CD14-positive monocyte (primary cell): ENCODE results near the gene NATD1. TPM values are rescaled to one million over a fixed set of nuclear protein-coding genes. Genes with fewer than 3 reads are reported as not detected.

Experiments
- DNase-seq, 3 donors: peaks; one replicate each; pipeline ENCODE4 v3.0.0-alpha.2; 2011 to 2022
- H2AFZ ChIP-seq: 2 replicates; pipeline ENCODE4 v1.6.0; 2012; ENCODE audit warnings: mild to moderate bottlenecking, low read depth, low read length, inconsistent platforms; ENCODE audit not compliant: insufficient read depth, poor library complexity, severe bottlenecking
- H3K27ac ChIP-seq, 2 donors: 1 replicate in 1 of 2; 2 replicates in 1 of 2; pipeline ENCODE4 v1.5.1; 2012 to 2013; ENCODE audit warnings: low read length in 2 of 2, control low read depth in 1 of 2, inconsistent platforms in 1 of 2, low read depth in 1 of 2, mild to moderate bottlenecking in 1 of 2
- H3K27me3 ChIP-seq, 2 donors: one replicate each; pipeline versions ENCODE4 v1.6.0 to v1.6.1; 2011 to 2013; ENCODE audit warnings: low read length in 2 of 2; ENCODE audit not compliant: control insufficient read depth in 2 of 2, insufficient read depth in 2 of 2
- H3K36me3 ChIP-seq, 2 donors: replicated peaks in 1 of 2; 1 replicate in 1 of 2; 2 replicates in 1 of 2; pipeline versions ENCODE4 v1.5.1 to v1.6.1; 2012 to 2013; ENCODE audit warnings: low read length in 2 of 2, control low read depth in 1 of 2, inconsistent platforms in 1 of 2, mild to moderate bottlenecking in 1 of 2; ENCODE audit not compliant: insufficient read depth in 2 of 2, control insufficient read depth in 1 of 2
- H3K4me1 ChIP-seq, 2 donors: 1 replicate in 1 of 2; 2 replicates in 1 of 2; pipeline versions ENCODE4 v1.5.1 to v1.6.1; 2012 to 2013; ENCODE audit warnings: low read length in 2 of 2, control low read depth in 1 of 2, inconsistent platforms in 1 of 2, mild to moderate bottlenecking in 1 of 2, moderate library complexity in 1 of 2; ENCODE audit not compliant: insufficient read depth in 2 of 2, control insufficient read depth in 1 of 2
- H3K4me2 ChIP-seq: replicated peaks from 2 replicates; pipeline ENCODE3; 2012; ENCODE audit warnings: low read length, moderate library complexity, mild to moderate bottlenecking; ENCODE audit not compliant: poor library complexity, severe bottlenecking; ENCODE audit errors: extremely low read depth
- H3K4me3 ChIP-seq, 3 experiments: fragments of 200-600 bp in 1 of 3; sonication (generic) in 1 of 3; replicated peaks in 1 of 3; 1 replicate in 2 of 3; 2 replicates in 1 of 3; pipeline ENCODE4 v1.5.1; 2011 to 2013; ENCODE audit warnings: low read length in 3 of 3, mild to moderate bottlenecking in 3 of 3, control low read depth in 2 of 3, low read depth in 2 of 3, inconsistent platforms in 1 of 3, moderate library complexity in 1 of 3
- H3K79me2 ChIP-seq: 2 replicates; pipeline ENCODE4 v1.6.0; 2012; ENCODE audit warnings: mild to moderate bottlenecking, control low read depth, inconsistent platforms, low read length, moderate library complexity; ENCODE audit not compliant: insufficient read depth
- H3K9ac ChIP-seq: 2 replicates; pipeline ENCODE4 v1.6.0; 2017; ENCODE audit warnings: low read length, mild to moderate bottlenecking; ENCODE audit not compliant: insufficient read depth, poor library complexity, severe bottlenecking
- H3K9me3 ChIP-seq, 2 donors: replicated peaks in 1 of 2; 1 replicate in 1 of 2; 2 replicates in 1 of 2; pipeline versions ENCODE4 v1.5.1 to v1.6.1; 2012 to 2013; ENCODE audit warnings: low read length in 2 of 2, control low read depth in 1 of 2; ENCODE audit not compliant: control insufficient read depth in 1 of 2, insufficient read depth in 1 of 2
- H4K20me1 ChIP-seq: 2 replicates; pipeline ENCODE4 v1.6.0; 2012; ENCODE audit warnings: mild to moderate bottlenecking, low read length, control low read depth, moderate library complexity; ENCODE audit not compliant: insufficient read depth
- H3K27ac Mint-ChIP-seq, 7 donors: one replicate each; pipeline ENCODE4 v1.8.0; 2020; ENCODE audit warnings: mild to moderate bottlenecking in 7 of 7, mixed read lengths in 7 of 7, moderate library complexity in 6 of 7, inconsistent platforms in 2 of 7
- H3K27me3 Mint-ChIP-seq, 3 donors: one replicate each; pipeline ENCODE4 v1.8.0; 2021 to 2022; ENCODE audit warnings: low read depth in 3 of 3, mild to moderate bottlenecking in 3 of 3, mixed read lengths in 3 of 3, moderate library complexity in 3 of 3, inconsistent platforms in 1 of 3
- H3K36me3 Mint-ChIP-seq, 2 donors: one replicate each; pipeline ENCODE4 v1.8.0; 2020; ENCODE audit warnings: mixed read lengths in 2 of 2, inconsistent platforms in 1 of 2, mild to moderate bottlenecking in 1 of 2
- H3K4me1 Mint-ChIP-seq: one replicate; pipeline ENCODE4 v1.8.0; 2020; ENCODE audit warnings: mild to moderate bottlenecking, mixed read lengths
- H3K4me3 Mint-ChIP-seq, 2 donors: one replicate each; pipeline ENCODE4 v1.8.0; 2020; ENCODE audit warnings: mild to moderate bottlenecking in 2 of 2, mixed read lengths in 2 of 2, moderate library complexity in 1 of 2
- H3K9me3 Mint-ChIP-seq, 7 donors: one replicate each; pipeline ENCODE4 v1.8.0; 2020 to 2022; ENCODE audit warnings: mixed read lengths in 7 of 7, mild to moderate bottlenecking in 6 of 7, moderate library complexity in 6 of 7, inconsistent platforms in 2 of 7
- WGBS: methylation state at CpG from one replicate; pipeline ENCODE4 v1.1.5; 2013; ENCODE audit warnings: missing lambda C conversion rate; ENCODE audit not compliant: insufficient coverage; 5-methylcytosine and 5-hydroxymethylcytosine counted together
- intact Hi-C, 2 donors: fragments of 100-400 bp; cut with micrococcal nuclease; formaldehyde crosslinking; loops; one replicate each; pipeline versions ENCODE4 v1.15.0 to v1.15.1; 2023
- polyA plus RNA-seq, 3 donors: library from polyadenylated mRNA; depleted of rRNA in 1 of 3; unstranded in 2 of 3; stranded (reverse) in 1 of 3; fragments of 300-500 nt in 2 of 3; fragments of >200 nt in 1 of 3; fragmentation: Illumina TruSeq in 2 of 3; gene quantifications; 1 replicate in 2 of 3; 2 replicates in 1 of 3; pipeline ENCODE4 v1.2.3, GENCODE V29; 2012 to 2021
- TF ChIP-seq, protein P1 (sequence below): fragments of 200-600 bp; IDR thresholded peaks from one replicate; pipeline ENCODE4 v1.8.0; 2022; ENCODE audit warnings: antibody characterized with exemption, mild to moderate bottlenecking

Gene NATD1
- polyA plus RNA-seq, 3 donors: 3.0 to 13.6 (median 3.8) TPM

DNA sequence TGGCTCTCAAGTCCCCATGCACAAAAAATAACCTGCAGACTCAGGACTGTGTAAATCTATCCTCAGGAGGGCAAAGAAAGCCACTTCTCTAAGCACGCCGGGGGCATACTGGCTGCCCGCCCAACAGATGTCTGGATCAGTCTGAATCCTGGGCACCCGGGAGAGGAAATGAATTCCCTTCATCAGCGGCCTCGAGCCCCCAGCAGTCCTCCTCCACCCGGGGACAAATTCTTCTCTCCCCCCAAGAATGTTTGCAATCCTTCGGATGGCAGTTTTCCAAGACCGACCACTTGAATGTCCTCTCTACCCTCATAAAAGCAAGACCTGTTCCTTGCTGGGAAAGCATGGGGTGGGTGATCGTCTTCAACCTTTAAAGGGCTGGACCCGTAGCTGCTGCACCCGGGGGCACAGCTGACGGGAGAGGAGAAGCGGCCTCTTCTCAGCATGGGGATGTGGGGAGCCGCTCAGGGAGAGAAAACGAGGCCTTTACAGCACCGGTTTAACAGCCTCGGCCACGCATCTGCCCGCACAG is 21.9 kb upstream of the NATD1 start:
- H3K27me3 Mint-ChIP-seq: peaks cover 8 to 11% (median 8%) of the 10 kb centered on the region in 3 donors
- peaks cover 37% of the 10 kb centered on the region for H3K4me1 Mint-ChIP-seq
- H3K9me3 Mint-ChIP-seq: peaks cover 0 to 2% (median 0%) of the 10 kb centered on the region in 7 donors
- no peaks in the 10 kb centered on the region for H3K36me3 Mint-ChIP-seq
- H3K27me3 ChIP-seq: no peaks in the 10 kb centered on the region
- no peak overlapping the region for H3K27ac ChIP-seq
- H4K20me1 ChIP-seq: peaks cover under 1% of the 10 kb centered on the region
- peak overlapping the region; percentile 95 for H2AFZ ChIP-seq
- intact Hi-C loops: loop anchor here (5.0 to 10.0 kb wide), 3 partner anchors 50 to 233 kb away; partner anchors contain the start of genes TMEM11 (in 1 of the 2) and USP22 (in 1 of the 2)
- no peak for DNase-seq
- H3K4me3 ChIP-seq: peak overlapping the region; percentile 33 to 81 (median 48)
- peak overlapping the region; percentile 74 to 89 for H3K4me3 Mint-ChIP-seq
- no peaks in the 10 kb centered on the region for H3K9me3 ChIP-seq
- WGBS: 2% methylated on average over 15 of the region's 20 CpGs
- H3K9ac ChIP-seq: no peak overlapping the region
- H3K36me3 ChIP-seq: no peaks in the 10 kb centered on the region
- H3K79me2 ChIP-seq: no peaks in the 10 kb centered on the region
- peaks cover 35 to 46% of the 10 kb centered on the region in 2 donors for H3K4me1 ChIP-seq
- H3K4me2 ChIP-seq: peak overlapping the region; percentile 92
- TF ChIP-seq, protein P1, sequence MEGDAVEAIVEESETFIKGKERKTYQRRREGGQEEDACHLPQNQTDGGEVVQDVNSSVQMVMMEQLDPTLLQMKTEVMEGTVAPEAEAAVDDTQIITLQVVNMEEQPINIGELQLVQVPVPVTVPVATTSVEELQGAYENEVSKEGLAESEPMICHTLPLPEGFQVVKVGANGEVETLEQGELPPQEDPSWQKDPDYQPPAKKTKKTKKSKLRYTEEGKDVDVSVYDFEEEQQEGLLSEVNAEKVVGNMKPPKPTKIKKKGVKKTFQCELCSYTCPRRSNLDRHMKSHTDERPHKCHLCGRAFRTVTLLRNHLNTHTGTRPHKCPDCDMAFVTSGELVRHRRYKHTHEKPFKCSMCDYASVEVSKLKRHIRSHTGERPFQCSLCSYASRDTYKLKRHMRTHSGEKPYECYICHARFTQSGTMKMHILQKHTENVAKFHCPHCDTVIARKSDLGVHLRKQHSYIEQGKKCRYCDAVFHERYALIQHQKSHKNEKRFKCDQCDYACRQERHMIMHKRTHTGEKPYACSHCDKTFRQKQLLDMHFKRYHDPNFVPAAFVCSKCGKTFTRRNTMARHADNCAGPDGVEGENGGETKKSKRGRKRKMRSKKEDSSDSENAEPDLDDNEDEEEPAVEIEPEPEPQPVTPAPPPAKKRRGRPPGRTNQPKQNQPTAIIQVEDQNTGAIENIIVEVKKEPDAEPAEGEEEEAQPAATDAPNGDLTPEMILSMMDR: no peak
- H3K27ac Mint-ChIP-seq: no peak overlapping the region

DNA sequence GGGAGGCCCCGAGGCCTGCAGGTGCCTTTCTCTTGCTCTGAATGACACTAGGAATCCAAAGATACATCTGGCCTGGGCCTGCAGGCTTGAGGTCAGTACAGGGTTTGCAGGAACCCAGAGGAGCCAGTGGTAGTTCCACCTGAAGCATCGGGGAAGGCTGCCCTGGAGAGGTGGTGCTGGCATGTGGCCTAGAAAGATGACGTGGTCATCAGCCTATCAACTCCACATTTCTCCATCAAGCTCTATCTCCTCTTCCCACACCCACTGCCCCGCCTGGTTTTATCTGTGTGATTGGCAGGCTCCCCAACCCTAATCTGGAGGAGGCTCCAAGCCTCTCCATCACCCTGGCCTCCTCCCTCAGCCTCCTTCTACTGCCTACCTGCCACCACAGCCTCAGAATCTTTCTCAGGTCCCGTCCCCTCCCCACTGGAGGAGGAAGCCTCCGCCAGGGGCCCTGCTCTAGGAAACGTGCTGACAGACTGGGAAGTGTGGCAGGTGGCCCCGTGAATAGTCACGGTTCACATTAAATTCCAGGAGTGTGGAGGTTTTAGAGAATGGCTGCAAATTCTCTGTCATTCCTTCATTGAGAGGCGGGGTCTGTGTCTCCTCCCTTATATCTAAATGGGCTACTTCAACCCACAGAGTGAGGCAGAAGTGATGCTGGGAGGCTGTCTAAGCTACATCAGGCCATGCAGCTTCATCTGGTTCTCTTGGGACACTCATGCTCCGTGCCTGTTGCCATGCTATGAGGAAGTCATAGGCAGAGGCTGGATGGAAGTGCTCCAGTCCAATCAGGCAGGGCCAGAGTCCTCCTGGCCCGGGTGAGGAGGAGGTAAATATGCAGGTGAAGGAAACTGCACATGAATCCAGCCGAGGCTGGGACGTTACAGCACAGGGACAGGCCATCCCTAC is 19.9 kb upstream of the NATD1 start:
- no peaks in the 10 kb centered on the region for H3K36me3 Mint-ChIP-seq

More for the DNA sequence above, 19.9 kb upstream of the NATD1 start:
- H3K79me2 ChIP-seq: no peaks in the 10 kb centered on the region
- TF ChIP-seq, protein P1: no peak
- H3K9me3 ChIP-seq: no peaks in the 10 kb centered on the region
- DNase-seq: no peak
- peak overlapping the region in 1 of 7 donors; percentile 22 for H3K27ac Mint-ChIP-seq
- H3K9me3 Mint-ChIP-seq: peaks cover 0 to 2% (median 0%) of the 10 kb centered on the region in 7 donors
- H3K27ac ChIP-seq: no peak overlapping the region
- H3K4me3 Mint-ChIP-seq: no peak overlapping the region
- H3K4me2 ChIP-seq: no peak overlapping the region
- peaks cover 8 to 13% (median 11%) of the 10 kb centered on the region in 3 donors for H3K27me3 Mint-ChIP-seq
- no peaks in the 10 kb centered on the region for H3K27me3 ChIP-seq
- no peak overlapping the region for H2AFZ ChIP-seq
- H4K20me1 ChIP-seq: no peaks in the 10 kb centered on the region
- intact Hi-C loops: loop anchor here in 1 of 2 donors (10.0 kb wide), 1 partner anchor 52 kb away; no protein-coding TSS in a partner anchor
- peaks cover 20% of the 10 kb centered on the region for H3K4me1 Mint-ChIP-seq
- H3K9ac ChIP-seq: no peak overlapping the region
- no peaks in the 10 kb centered on the region for H3K36me3 ChIP-seq
- no peak overlapping the region for H3K4me3 ChIP-seq
- H3K4me1 ChIP-seq: peaks cover 15 to 26% of the 10 kb centered on the region in 2 donors
- 64% methylated on average over 3 of the region's 14 CpGs for WGBS
